ENCODE data around the gene ZIM2.
A peak's percentile ranks its signal among the peaks of the same experiment; 100 is the strongest.

Gene ZIM2

DNA sequence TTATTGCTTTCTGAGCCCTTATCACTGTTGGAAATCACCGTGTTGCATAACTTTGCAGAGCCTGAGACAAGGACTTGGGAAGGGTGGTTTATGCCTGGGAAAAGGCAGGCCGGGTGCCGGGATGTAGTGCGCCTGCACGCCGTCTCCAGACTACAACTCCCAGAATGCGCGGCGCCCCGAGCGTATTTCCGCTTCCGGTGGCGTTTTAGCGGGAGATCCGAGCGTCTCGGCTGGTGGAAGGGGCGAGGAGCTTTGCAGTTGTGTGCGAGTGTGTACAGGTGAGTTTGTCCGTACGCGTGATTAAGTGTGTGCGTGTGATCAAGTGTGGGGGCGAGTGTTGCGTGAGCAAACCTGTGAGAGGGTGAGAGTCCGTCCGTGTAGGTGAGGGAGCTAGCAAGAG is 75.4 kb downstream of the ZIM2 start:
- Mint-ChIP-seq H3K4me3 (peak overlapping the region; percentile 57 to 64), H3K27ac (no peak overlapping the region), H3K27me3 (no peaks in the 10 kb centered on the region), H3K4me1 (peaks cover 11% of the 10 kb centered on the region), H3K9me3 (peaks cover 23 to 33% of the 10 kb centered on the region in 2 donors)
- peak in 1 of 2 donors; percentile 14 for DNase-seq
- no peak for ATAC-seq

GRCh38 chr19:56764196-56764695 is 76.3 kb downstream of the ZIM2 start:
- no peak for DNase-seq
- Mint-ChIP-seq H3K4me1 (peaks cover 11% of the 10 kb centered on the region), H3K4me3 (no peak overlapping the region), H3K27me3 (no peaks in the 10 kb centered on the region), H3K27ac (no peak overlapping the region), H3K9me3 (peaks cover 23 to 40% of the 10 kb centered on the region in 2 donors)
- ATAC-seq: no peak

GRCh38 chr19:56760842-56761241 is 79.7 kb downstream of the ZIM2 start:
- Mint-ChIP-seq H3K27ac (no peak overlapping the region), H3K4me1 (peaks cover 11% of the 10 kb centered on the region), H3K9me3 (peaks cover 53 to 67% of the 10 kb centered on the region in 2 donors), H3K4me3 (no peak overlapping the region), H3K27me3 (no peaks in the 10 kb centered on the region)
- ATAC-seq (no peak), DNase-seq (no peak)

GRCh38 chr19:56759531-56759930 is 81.0 kb downstream of the ZIM2 start:
- H3K4me1 Mint-ChIP-seq: no peaks in the 10 kb centered on the region
- ATAC-seq (no peak), DNase-seq (no peak)
- H3K9me3 Mint-ChIP-seq: peaks cover 47 to 67% of the 10 kb centered on the region in 2 donors
- no peak overlapping the region for H3K27ac Mint-ChIP-seq
- H3K4me3 Mint-ChIP-seq: no peak overlapping the region
- H3K27me3 Mint-ChIP-seq: no peaks in the 10 kb centered on the region

GRCh38 chr19:56751078-56751489 is 89.4 kb downstream of the ZIM2 start:
- no peak overlapping the region for H3K4me3 Mint-ChIP-seq

GRCh38 chr19:56750658-56751057 is 89.9 kb downstream of the ZIM2 start:
- Mint-ChIP-seq H3K27me3 (no peaks in the 10 kb centered on the region), H3K4me1 (no peaks in the 10 kb centered on the region), H3K4me3 (no peak overlapping the region), H3K27ac (no peak overlapping the region), H3K9me3 (peaks cover 29 to 48% of the 10 kb centered on the region in 2 donors)
- ATAC-seq (no peak), DNase-seq (no peak)

More at GRCh38 chr19:56751078-56751489, 89.4 kb downstream of the ZIM2 start:
- H3K27me3 Mint-ChIP-seq: no peaks in the 10 kb centered on the region
- no peaks in the 10 kb centered on the region for H3K4me1 Mint-ChIP-seq
- ATAC-seq (no peak), DNase-seq (no peak)
- H3K27ac Mint-ChIP-seq: no peak overlapping the region
- H3K9me3 Mint-ChIP-seq: peaks cover 33 to 51% of the 10 kb centered on the region in 2 donors

GRCh38 chr19:56748378-56748777 is 92.1 kb downstream of the ZIM2 start:
- Mint-ChIP-seq H3K27ac (no peak overlapping the region), H3K27me3 (no peaks in the 10 kb centered on the region), H3K9me3 (peaks cover 25 to 43% of the 10 kb centered on the region in 2 donors), H3K4me1 (no peaks in the 10 kb centered on the region), H3K4me3 (no peak overlapping the region)
- ATAC-seq (no peak), DNase-seq (no peak)

DNA sequence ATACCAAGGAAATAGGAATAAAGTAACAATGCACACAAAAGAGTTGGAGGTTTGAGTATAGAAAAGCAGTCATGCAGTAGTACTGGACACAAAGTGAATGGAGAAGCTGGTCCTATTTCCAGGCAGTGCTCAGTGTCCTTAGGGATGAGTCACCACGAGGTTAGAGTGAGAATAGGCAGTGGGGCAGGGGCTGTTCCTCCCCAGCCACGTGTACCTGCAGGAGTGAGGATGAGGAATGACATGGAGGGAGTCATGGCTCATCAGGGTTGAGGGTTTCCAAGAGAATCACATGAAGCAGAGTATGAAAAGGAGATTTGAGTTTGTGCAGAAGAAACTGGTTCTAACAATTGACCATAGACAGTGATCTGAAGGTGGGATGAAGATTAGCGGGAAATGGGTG is 94.2 kb downstream of the ZIM2 start:
- Mint-ChIP-seq H3K4me3 (no peak overlapping the region), H3K27ac (no peak overlapping the region), H3K4me1 (no peaks in the 10 kb centered on the region), H3K27me3 (no peaks in the 10 kb centered on the region), H3K9me3 (peaks cover 24 to 55% of the 10 kb centered on the region in 2 donors)
- ATAC-seq (no peak), DNase-seq (no peak)

GRCh38 chr19:56740501-56740900 is 100.0 kb downstream of the ZIM2 start:
- no peaks in the 10 kb centered on the region for H3K27me3 Mint-ChIP-seq
- no peaks in the 10 kb centered on the region for H3K4me1 Mint-ChIP-seq
- H3K4me3 Mint-ChIP-seq: no peak overlapping the region
- DNase-seq (no peak), ATAC-seq (no peak)
- peaks cover 22 to 75% of the 10 kb centered on the region in 2 donors for H3K9me3 Mint-ChIP-seq
- H3K27ac Mint-ChIP-seq: no peak overlapping the region

GRCh38 chr19:56736571-56736970 is 104.0 kb downstream of the ZIM2 start:
- H3K4me1 Mint-ChIP-seq: no peaks in the 10 kb centered on the region
- H3K27ac Mint-ChIP-seq: no peak overlapping the region
- peaks cover 29 to 69% of the 10 kb centered on the region in 2 donors for H3K9me3 Mint-ChIP-seq
- H3K4me3 Mint-ChIP-seq: no peak overlapping the region
- ATAC-seq (no peak), DNase-seq (no peak)
- H3K27me3 Mint-ChIP-seq: no peaks in the 10 kb centered on the region

- Mint-ChIP-seq H3K27ac (no peak overlapping the region), H3K4me3 (no peak overlapping the region), H3K4me1 (no peaks in the 10 kb centered on the region), H3K9me3 (peaks cover 40 to 46% of the 10 kb centered on the region in 2 donors), H3K27me3 (no peaks in the 10 kb centered on the region)
- ATAC-seq (no peak), DNase-seq (no peak)
Observed at GRCh38 chr19:56732976-56733375, 107.5 kb downstream of the ZIM2 start.

- no peaks in the 10 kb centered on the region for H3K27me3 Mint-ChIP-seq
- DNase-seq (no peak), ATAC-seq (no peak)
- H3K9me3 Mint-ChIP-seq: peaks cover 28 to 34% of the 10 kb centered on the region in 2 donors
- no peaks in the 10 kb centered on the region for H3K4me1 Mint-ChIP-seq
- H3K4me3 Mint-ChIP-seq: no peak overlapping the region
- no peak overlapping the region for H3K27ac Mint-ChIP-seq
Observed at GRCh38 chr19:56727677-56728076, 112.8 kb downstream of the ZIM2 start.

GRCh38 chr19:56725829-56726424 is 114.6 kb downstream of the ZIM2 start:
- no peak for ATAC-seq
- peaks cover 40 to 43% of the 10 kb centered on the region in 2 donors for H3K9me3 Mint-ChIP-seq
- H3K4me3 Mint-ChIP-seq: no peak overlapping the region

More at GRCh38 chr19:56725829-56726424, 114.6 kb downstream of the ZIM2 start:
- DNase-seq: no peak
- no peaks in the 10 kb centered on the region for H3K4me1 Mint-ChIP-seq
- H3K27me3 Mint-ChIP-seq: no peaks in the 10 kb centered on the region
- no peak overlapping the region for H3K27ac Mint-ChIP-seq
